ENCODE data around the gene POU2AF3. TPM values are rescaled to one million over a fixed set of nuclear protein-coding genes. Genes with fewer than 3 reads are reported as not detected.
"Not testable (repeated sequence)": the region's sequence is repeated elsewhere in the genome, so short reads cannot be mapped to it uniquely, and the experiment has no call there.

The POU2AF3 gene
- total RNA-seq, 1 donor from 2014 or later = 2.1 TPM

DNA sequence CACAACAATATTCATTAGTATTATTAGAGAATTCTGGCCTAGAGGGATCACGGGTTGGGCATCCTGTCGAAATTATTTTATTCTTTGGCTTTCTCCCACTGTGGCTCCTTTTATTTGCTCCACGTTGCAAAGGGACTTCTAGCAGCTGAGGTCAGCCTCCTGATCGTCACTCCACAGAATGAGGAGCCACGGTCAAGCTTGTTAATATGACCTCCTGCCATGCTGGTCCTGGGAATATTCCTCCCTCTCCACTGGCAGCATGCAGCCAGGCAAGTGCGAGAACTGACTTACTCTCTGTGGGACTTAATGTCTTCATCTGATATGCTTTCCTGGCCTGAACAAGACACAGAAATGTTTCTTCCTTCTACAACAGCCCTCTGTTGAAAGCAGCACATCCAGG is 20.9 kb downstream of the POU2AF3 start:
- no peak for DNase-seq (ENCODE audit: low spot score)
- H4K20me1 ChIP-seq (ENCODE audit: low read depth) = no peaks in the 10 kb centered on the region
- H3K79me2 ChIP-seq (ENCODE audit: low read depth) = no peaks in the 10 kb centered on the region
- H3K36me3 ChIP-seq = no peaks in the 10 kb centered on the region
- H3K9me3 ChIP-seq (ENCODE audit: low read depth) = no peaks in the 10 kb centered on the region
- H3K27me3 Mint-ChIP-seq (ENCODE audit: insufficient read depth, low read depth) = peaks cover 5% of the 10 kb centered on the region
- no peak overlapping the region for H3K4me3 ChIP-seq
- H3K4me1 Mint-ChIP-seq = peaks cover 28% of the 10 kb centered on the region
- no peak overlapping the region for H3K27ac ChIP-seq
- H3K4me1 ChIP-seq = no peaks in the 10 kb centered on the region
- no peak overlapping the region for H3K27ac Mint-ChIP-seq
- H3K4me3 Mint-ChIP-seq = no peak overlapping the region
- H3K4me2 ChIP-seq = no peak overlapping the region
- peaks cover 8% of the 10 kb centered on the region for H3K9me3 Mint-ChIP-seq
- H3K27me3 ChIP-seq = no peaks in the 10 kb centered on the region
- H2AFZ ChIP-seq (replicated peaks) = no peak overlapping the region
- no peaks in the 10 kb centered on the region for H3F3A ChIP-seq (ENCODE audit: low read depth)
- no peaks in the 10 kb centered on the region for H3K36me3 Mint-ChIP-seq
- no peak overlapping the region for H3K9ac ChIP-seq
- TF ChIP-seq, protein P1, sequence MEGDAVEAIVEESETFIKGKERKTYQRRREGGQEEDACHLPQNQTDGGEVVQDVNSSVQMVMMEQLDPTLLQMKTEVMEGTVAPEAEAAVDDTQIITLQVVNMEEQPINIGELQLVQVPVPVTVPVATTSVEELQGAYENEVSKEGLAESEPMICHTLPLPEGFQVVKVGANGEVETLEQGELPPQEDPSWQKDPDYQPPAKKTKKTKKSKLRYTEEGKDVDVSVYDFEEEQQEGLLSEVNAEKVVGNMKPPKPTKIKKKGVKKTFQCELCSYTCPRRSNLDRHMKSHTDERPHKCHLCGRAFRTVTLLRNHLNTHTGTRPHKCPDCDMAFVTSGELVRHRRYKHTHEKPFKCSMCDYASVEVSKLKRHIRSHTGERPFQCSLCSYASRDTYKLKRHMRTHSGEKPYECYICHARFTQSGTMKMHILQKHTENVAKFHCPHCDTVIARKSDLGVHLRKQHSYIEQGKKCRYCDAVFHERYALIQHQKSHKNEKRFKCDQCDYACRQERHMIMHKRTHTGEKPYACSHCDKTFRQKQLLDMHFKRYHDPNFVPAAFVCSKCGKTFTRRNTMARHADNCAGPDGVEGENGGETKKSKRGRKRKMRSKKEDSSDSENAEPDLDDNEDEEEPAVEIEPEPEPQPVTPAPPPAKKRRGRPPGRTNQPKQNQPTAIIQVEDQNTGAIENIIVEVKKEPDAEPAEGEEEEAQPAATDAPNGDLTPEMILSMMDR (IDR thresholded peaks at IDR 0.05) = no peak
- TF ChIP-seq EZH2phosphoT487 (IDR thresholded peaks at IDR 0.05) = no peak
- TF ChIP-seq EZH2 (IDR thresholded peaks at IDR 0.05) = no peak

- DNase-seq (ENCODE audit: low spot score); H3K79me2 ChIP-seq (ENCODE audit: low read depth); H3K9me3 Mint-ChIP-seq; H3K36me3 ChIP-seq; H3K4me3 Mint-ChIP-seq; H3K27me3 ChIP-seq; H3K36me3 Mint-ChIP-seq; H2AFZ ChIP-seq (replicated peaks); H3K27me3 Mint-ChIP-seq (ENCODE audit: insufficient read depth, low read depth); H3K4me3 ChIP-seq; H3K27ac ChIP-seq; H3F3A ChIP-seq (ENCODE audit: low read depth); H3K9ac ChIP-seq; H3K4me1 ChIP-seq; H3K4me2 ChIP-seq; H4K20me1 ChIP-seq (ENCODE audit: low read depth); H3K9me3 ChIP-seq (ENCODE audit: low read depth): not testable (repeated sequence)
- Mint-ChIP-seq H3K4me1 (peaks cover 30% of the 10 kb centered on the region), H3K27ac (peak overlapping the region; percentile 65)
These were observed 21.9 kb downstream of the POU2AF3 start for GRCh38 chr11:111320199-111320598.

DNA sequence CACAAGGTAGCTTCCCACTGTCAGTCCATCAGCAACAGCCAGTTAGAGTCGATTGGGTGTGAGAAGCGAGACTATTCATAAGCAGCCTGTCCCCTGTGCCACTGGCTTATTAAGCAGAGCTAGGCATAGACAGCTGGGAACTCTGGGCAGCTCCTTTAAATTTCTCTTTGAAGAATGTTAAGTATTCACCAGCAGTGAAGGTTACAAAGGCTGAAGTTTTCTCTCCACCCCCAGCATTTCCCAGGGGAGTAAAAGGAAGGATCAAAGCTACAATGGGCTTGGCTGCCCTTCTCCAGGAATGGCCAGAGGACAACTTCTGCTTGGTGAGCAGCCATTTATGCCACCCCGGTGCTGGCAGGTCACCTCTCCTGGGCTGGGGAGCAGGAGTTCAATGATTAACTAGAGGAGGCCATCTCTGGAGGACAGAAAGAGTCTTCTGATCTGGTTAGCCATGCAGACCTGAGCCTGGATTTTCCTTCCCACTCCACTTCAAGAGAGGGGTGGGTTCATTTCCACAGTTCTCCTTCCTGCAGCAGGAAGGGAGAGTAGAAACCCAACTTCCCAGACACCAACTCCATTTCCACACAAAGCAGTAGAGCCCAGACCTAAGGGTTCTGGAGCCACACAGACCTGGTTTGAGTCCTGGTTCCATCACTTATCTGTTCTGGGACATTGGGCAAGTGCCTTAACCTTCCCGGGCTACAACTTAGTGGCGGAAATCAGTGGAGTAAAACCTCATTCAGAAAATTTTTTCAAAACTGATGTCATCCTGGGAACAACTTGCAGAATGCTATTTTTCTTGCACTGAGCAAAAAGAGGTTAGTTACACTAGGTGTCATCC is 22.6 kb downstream of the POU2AF3 start:
- Histone ChIP-seq H4K20me1 (ENCODE audit: low read depth) (no peaks in the 10 kb centered on the region), H3K27me3 (no peaks in the 10 kb centered on the region), H3K27ac (no peak overlapping the region), H3K4me2 (no peak overlapping the region), H3K36me3 (no peaks in the 10 kb centered on the region), H3K9ac (no peak overlapping the region), H2AFZ (replicated peaks) (peak overlapping the region; percentile 3), H3K4me1 (no peaks in the 10 kb centered on the region), H3K79me2 (ENCODE audit: low read depth) (no peaks in the 10 kb centered on the region), H3K4me3 (no peak overlapping the region), H3F3A (ENCODE audit: low read depth) (no peaks in the 10 kb centered on the region), H3K9me3 (ENCODE audit: low read depth) (no peaks in the 10 kb centered on the region)
- H3K4me3 Mint-ChIP-seq = no peak overlapping the region
- no peak for TF ChIP-seq EZH2phosphoT487 (IDR thresholded peaks at IDR 0.05)
- TF ChIP-seq EZH2 (IDR thresholded peaks at IDR 0.05) = no peak
- TF ChIP-seq, protein P1 (IDR thresholded peaks at IDR 0.05) = no peak
- H3K27ac Mint-ChIP-seq = no peak overlapping the region
- peaks cover 30% of the 10 kb centered on the region for H3K4me1 Mint-ChIP-seq
- H3K9me3 Mint-ChIP-seq = peaks cover 1% of the 10 kb centered on the region
- H3K36me3 Mint-ChIP-seq = no peaks in the 10 kb centered on the region
- peak; percentile 15 for DNase-seq (ENCODE audit: low spot score)
- H3K27me3 Mint-ChIP-seq (ENCODE audit: insufficient read depth, low read depth) = peaks cover 2% of the 10 kb centered on the region

- Histone ChIP-seq H3K4me1 (no peaks in the 10 kb centered on the region), H3K27me3 (no peaks in the 10 kb centered on the region), H3K4me2 (no peak overlapping the region), H3K9me3 (ENCODE audit: low read depth) (no peaks in the 10 kb centered on the region), H3K27ac (no peak overlapping the region), H3K36me3 (no peaks in the 10 kb centered on the region), H3F3A (ENCODE audit: low read depth) (no peaks in the 10 kb centered on the region), H4K20me1 (ENCODE audit: low read depth) (no peaks in the 10 kb centered on the region), H3K4me3 (no peak overlapping the region), H2AFZ (replicated peaks) (no peak overlapping the region), H3K79me2 (ENCODE audit: low read depth) (no peaks in the 10 kb centered on the region), H3K9ac (no peak overlapping the region)
- Mint-ChIP-seq H3K27ac (no peak overlapping the region), H3K4me1 (peaks cover 31% of the 10 kb centered on the region), H3K36me3 (peaks cover 1% of the 10 kb centered on the region), H3K27me3 (ENCODE audit: insufficient read depth, low read depth) (peaks cover 4% of the 10 kb centered on the region), H3K4me3 (no peak overlapping the region), H3K9me3 (no peaks in the 10 kb centered on the region)
- TF ChIP-seq, protein P1 (IDR thresholded peaks at IDR 0.05) = no peak
- TF ChIP-seq EZH2 (IDR thresholded peaks at IDR 0.05) = no peak
- TF ChIP-seq EZH2phosphoT487 (IDR thresholded peaks at IDR 0.05) = no peak
- no peak for DNase-seq (ENCODE audit: low spot score)
These were observed 24.2 kb downstream of the POU2AF3 start for GRCh38 chr11:111322534-111322933.

All from neural progenitor cell (in vitro differentiated cells).